NCI-H1105 treated with DMSO at 0.1 percent for 48 hours (cell line): Measurements from ENCODE around the gene BSPRY.
"Not testable (repeated sequence)": the region's sequence is repeated elsewhere in the genome, so short reads cannot be mapped to it uniquely, and the experiment has no call there.

Experiments
- DNase-seq: peaks from one replicate; lab custom pipeline; 2025; lab: John Stamatoyannopoulos, UW

The BSPRY gene

DNA sequence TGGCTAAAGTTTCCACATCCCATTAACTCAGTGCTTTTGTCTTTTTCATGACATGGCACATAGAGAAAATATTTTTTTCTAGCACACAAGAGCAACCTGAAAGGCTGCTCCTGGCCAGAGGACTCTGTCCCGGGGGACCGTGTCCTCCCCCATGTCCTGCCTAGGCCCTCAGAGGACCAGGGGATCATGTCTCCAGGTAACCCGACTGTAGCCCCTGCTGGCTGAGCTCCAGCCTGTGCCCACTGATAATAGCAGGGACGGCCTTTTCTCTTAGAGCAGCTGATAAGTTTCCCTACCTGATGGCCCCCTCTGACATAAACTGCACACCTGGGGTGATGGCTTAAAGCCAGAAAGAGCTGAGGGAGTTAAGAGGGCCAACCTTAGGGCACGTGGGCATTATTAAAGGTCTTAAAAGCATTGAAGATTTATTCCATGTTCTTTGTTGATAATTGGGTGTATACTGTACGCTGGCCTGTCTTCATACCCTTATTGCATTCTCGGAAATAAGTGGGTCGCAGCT, 21.5 kb downstream of the BSPRY start:
- DNase-seq, result peak; percentile 89

DNA sequence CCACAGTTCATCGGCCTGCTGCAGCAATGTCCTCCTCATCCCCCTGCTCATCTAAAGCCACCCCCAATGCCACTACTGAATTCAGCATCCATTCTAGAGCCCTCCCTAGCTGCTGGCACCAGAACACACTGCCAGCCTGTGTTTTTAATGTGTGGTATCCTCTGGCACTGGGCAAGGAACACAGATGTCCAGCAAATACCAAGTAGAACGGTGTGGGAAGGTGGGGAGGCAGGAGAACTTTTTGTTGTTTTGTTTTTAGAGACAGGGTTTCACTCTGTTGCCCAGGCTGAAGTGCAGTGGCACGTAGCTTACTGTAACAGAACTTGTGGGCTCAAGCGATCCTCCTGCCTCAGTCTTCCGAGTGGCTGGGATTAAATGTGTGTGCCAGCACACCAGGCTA, 22.7 kb downstream of the BSPRY start:
- DNase-seq, result no peak

DNA sequence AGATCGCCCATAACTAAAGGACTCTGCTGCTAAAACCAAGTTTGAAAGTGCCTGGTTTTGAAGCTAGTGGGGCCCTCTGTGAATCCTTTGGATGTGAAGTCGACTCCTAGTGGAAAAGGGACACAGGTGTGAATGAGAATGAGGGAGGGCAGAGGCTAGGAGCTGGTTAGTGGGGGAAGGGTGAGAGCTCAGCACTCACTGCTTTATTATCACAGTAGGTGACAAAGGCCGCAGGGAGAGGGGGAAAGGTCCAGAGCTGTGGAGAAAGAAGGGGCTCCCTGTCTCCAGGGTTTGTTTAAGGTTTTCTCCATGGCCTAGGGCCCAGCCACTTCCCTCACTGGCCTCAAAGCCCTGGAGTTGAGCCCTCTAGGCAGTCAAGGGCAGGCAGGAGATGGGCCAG, 23.9 kb downstream of the BSPRY start:
- no peak for DNase-seq

DNA sequence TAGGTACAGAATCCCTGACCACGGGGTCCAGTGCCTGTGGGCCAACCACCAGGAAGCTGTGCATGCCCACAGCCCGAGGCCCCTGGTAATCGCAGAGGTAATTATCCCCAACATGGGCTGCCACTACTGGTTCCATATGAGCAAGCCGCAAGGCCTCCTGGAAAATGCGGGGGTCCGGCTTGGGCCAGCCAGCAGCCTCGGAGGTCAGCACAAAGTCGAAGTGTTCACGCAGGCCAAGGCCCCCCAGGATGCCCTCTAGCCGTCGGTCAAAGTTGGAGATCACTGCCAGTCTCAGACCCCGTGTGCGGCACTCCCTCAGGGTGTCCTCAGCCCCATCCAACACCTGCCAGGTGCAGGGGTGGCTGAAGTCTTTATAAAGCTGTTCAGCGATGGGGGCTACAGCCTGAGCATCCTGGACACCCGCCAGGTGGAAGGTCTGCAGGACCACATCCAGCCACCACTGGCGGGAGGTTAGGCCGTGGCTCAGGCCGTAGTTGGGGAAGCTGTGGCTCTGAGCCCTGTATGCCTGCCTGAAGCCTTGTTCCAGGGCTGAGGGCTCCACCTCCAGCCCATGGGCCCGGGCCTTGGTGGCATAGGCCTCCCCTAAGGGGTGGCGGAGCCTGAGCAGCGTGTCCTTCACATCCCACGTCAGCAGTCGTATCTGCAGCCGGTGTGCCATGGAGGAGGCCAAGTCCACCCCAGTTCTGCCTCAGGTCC, 24.5 kb downstream of the BSPRY start:
- no peak for DNase-seq

DNA sequence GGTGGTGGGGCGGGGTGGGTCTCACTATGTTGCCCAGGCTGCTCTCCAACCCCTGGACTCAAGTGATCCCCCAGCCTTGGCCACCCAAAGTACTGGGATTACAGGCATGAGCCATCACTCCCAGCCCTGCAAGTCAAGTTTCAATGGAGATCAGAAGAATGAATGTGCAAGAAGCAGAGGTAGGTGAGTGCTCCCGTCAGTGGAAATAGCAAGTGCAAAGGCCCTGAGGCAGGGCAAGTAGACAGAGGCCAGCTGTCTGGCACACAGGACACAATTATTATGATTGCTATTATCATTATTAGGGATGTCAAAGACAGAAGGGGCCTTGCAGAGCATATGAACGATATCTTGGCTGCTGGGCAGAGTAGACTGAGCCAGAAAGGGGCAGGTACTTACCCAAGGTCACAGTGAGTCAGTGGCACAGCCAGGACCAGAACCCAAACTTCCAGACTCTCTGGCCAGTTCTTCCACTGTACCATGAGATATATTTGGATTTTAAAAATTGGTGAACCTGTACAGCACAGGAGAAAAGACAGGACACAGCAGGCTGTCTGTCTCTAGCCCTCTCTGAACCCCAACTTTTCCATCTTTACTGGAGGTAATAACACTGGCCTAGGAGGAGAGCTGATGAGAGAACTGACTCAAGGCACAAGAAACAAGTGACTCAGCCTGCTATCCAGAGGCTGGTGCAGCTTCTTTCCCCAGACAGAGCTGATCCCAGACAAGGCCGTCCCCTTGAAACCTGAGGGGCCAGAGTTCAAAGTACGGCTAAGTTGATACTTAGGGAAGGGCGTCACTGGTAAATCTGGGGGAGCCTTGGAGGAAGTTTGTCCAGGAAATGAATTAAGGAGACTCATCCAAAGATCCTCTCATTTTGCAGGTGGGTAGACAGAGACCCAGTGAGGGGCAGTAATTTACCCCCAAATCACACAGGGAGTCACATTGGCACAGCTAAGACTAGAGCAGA, 26.0 kb downstream of the BSPRY start:
- DNase-seq, result no peak

DNA sequence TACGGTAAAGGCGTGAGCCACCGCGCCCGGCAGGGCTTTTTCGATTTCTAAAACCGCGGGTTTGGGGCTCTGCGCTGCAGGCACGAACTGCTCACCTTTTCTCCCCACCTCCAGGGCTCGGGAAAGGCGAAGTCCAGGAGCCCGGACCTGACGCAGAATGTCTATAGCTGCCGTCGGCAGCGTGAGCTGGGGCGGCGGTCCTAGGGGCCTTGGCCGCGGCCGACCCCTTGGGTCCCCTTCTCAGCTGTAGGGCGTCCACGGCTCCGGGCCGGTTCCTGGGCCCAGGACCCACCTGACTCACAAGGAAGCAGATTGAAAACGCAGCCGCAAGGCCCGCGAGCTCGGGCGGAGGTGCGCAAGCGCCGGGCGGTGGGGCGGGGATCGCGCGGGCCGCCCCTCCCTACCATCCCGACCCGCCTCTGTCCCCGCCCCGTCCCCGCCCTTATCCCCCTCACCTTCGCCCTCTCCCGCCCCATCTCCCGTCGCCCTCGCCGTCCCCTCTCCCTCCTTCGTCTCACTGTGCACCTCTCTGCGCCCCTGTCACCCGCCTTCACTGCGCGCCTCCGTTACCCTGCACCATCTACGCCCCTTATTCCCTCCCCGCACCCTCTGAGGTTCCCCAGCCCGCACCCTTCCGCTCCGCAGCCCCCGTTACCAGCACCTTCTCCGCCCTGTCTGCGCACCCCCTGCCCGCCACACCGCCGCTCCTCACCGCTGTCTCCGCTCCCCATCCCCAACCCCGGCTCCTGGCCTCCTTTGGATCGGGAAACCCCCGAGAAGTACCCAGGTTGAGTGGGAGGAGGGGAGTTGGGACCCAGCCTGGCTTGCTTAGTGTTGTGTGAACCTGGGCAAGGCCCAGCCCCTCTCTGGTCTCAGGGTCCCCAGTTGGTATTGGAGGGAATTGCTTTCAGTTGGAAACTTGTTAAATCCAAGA, 27.6 kb downstream of the BSPRY start, which contains the start of gene HDHD3:
TSS of gene HDHD3 (minus strand) at position 353 of the 934 bp plus-strand sequence. CDS start 2,632 bp downstream, outside the sequence.
- peak; percentile 19 for DNase-seq

DNA sequence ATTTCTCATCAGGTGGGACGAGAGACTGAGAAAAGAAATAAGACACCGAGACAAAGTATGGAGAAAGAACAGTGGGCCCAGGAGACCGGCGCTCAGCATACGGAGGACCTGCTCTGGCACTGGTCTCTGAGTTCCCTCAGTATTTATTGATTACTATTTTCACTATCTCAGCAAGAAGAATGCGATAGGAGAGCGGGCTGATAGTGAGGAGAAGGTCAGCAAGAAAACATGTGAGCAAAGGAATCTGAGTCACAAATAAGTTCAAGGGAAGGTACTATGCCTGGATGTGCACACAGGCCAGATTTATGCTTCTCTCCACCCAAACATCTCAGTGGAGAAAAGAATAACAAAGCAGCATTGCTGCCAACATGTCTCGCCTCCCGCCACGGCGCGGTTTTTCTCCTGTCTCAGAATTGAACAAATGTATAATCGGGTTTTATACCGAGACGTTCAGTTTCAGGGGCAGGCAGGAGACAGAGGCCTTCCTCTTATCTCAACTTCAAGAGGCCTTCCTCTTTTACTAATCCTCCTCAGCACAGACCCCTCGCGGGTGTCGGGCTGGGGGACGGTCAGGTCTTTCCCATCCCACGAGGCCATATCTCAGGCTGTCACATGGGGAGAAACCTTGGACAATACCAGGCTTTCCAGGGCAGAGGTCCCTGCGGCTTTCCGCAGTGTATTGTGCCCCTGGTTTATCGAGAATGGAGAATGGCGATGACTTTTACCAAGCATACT, 29.9 kb downstream of the BSPRY start:
- DNase-seq, result not testable (repeated sequence)

DNA sequence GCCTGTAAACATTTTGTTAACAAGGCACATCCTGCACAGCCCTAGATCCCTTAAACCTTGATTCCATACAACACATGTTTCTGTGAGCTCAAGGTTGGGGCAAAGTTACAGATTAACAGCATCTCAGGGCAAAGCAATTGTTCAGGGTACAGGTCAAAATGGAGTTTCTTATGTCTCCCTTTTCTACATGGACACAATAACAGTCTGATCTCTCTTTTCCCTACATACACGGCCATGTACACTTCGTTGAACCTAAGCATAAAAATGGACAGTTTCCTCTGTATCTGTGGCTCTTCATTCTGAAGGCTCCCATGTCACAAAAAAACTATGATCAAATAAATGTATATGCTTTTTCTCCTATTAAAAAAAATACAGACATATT, 30.5 kb downstream of the BSPRY start:
- DNase-seq, result not testable (repeated sequence)

DNA sequence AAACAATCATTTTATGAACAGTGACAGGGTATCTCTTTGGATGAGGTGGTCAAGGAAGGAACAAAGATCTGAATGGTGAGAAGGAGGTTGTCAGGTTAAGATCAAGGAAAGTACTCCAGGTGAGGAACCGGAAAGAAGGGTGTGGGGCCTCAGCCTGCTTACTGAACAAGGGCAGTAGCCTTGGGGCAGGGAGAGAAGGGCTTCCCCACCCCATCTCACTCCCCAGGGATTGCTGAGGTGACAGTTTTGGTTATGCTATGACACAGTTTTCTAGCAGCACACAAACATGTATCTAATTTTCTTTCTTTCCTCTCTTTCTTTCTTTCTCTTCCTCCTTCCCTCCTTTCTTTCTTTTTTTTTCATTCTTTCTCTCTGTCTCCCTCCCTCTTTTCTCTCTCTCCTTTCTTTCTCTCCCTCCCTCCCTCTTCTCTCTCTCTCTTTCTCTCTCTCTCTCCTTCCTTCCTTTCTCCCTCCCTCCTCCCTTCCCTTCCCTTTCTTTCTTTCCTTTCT, 31.6 kb downstream of the BSPRY start:
- DNase-seq, result no peak

DNA sequence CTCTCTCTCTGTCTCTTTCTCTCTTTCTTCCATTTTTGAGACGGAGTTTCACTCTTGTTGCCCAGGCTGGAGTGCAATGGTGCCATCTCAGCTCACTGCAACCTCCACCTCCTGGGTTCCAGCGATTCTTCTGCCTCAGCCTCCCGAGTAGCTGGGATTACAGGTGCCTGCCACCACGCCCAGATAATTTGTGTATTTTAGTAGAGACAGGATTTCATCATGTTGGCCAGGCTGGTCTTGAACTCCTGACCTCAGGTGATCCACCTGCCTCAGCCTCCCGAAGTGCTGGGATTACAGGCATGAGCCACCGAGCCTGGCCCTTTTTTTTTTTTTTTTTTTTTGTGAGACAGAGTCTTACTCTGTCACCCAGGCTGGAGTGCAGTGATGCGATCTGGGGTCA, 32.1 kb downstream of the BSPRY start:
- not testable (repeated sequence) for DNase-seq

DNA sequence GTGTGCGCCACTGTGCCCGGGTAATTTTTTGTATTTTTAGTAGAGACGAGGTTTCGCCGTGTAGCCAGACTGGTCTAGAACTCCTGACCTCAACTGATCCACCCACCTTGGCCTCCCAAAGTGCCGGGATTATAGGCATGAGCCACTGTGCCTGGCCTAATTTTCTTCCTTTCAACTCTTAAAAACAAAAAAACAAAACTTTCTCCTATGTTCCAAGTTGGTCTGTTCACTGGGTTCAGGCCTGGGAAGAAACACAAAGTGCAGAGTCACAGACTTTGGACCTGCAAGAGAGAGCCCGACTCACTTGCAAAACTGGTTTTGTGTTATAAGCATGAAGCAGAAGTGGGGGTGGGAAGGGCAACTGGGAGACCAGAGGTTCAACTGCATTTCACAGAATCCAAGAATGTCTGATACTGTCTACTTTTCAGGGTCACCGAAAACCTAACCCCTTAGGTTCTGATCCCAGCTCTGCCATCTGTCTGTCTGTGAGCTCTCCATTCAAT, 32.6 kb downstream of the BSPRY start:
- DNase-seq, result no peak

DNA sequence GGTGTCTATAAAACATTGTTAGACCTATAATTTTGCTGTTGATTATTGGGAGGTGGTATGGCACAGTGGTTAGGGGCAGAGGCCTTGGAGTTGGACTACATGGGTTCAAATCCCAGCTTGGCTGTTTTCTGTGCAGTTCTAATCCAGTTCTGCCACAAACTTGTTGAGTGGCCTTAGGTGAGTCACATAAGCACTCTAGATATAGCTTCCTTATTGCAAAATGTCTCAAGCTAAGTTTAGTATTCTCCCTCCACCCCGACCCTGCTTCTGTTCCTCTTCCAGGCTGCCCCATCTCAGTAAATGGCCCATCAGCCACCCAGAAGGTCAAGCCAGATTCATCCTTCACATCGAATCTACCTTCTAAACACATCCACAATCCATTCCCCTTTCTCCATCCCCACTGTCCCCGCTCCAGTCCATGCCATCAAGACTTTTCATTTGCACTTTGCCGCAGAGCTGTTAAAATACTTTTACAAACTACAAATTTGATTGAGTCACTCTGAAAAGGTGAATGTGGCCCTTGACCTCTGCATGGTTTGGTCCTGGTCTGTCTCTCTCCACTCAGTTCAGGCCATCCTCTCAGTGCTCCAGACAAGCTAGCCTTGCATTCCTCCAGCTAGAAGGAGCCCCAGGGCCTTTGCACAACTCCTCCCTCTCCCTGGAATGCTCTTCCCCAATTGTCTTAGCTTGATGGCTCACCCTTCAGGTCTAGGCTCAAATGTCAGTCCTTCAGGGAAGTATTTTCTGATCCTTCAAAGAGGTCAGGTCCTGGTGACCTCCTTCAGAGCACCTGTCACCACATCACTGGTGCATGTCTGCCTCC, 37.4 kb downstream of the BSPRY start:
- no peak for DNase-seq

DNA sequence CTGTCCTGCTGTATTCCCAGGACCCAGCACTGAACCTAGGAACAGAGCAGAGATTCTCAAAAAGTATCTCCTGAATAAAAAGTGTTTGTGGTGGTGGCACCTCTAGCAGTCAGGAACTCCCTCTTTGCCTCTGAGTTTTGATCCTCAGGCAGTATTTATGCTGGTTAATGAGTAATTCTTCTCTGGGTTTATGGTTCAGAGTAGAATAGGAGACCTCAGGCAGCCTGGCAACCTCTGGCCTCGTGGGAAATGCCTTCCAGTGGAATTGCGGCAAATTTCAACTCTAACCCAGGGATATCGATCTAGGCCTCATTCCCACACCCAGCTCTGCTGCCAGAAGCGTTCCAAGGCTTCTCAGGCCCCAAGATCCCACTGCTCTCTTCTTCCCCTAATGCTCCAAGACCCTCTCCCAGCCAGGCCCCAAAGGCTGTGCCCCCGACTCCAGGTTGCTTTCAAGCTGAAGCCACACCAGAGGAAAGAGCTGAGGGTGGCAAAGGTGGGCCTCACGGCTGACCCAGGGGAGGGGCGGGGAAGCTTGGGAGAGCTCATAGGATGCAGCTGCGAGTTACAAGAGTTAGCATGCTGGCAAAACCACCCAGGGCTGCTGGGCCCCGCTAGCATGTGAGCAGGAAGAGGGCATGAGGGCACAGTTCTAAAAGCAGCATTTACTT, 38.4 kb downstream of the BSPRY start:
- DNase-seq, result no peak

DNA sequence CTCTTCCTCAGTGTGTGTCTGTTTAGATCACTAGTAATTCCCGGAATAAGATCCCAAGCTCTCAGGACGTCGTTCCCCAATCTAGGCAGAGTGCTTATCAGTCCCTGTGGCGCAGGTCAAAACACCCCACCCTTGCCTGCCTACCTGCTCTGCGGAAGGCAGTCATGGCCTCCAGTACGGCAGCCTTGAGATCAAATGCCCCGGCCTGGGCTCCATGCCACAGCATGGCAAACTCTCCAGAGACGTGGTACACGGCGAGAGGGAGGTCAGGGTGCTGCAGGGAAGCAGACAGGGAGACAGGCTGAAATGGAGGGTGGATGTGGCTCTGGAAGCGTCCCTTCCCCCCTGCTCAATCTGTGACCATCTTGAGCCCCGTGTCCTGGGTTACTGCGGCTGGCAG, 39.5 kb downstream of the BSPRY start:
- no peak for DNase-seq

DNA sequence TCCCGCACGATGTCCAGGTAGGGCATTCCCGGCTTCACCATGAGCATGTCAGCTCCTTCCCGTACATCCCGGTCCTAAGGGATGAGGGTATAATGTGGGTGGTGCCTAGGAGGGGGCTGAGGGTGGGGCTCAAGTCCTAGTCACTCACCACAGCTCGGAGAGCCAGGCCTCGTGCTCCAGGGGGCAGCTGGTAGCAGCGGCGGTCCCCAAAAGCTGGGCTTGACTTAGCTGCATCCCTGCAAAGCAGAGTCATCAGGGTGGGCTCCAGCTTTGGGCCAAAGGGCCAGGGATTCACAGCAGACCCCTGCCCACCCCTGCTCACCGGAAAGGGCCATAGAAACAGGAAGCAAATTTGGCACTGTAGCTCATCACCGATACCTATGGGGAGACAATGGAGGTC, 40.1 kb downstream of the BSPRY start:
- DNase-seq, result no peak

DNA sequence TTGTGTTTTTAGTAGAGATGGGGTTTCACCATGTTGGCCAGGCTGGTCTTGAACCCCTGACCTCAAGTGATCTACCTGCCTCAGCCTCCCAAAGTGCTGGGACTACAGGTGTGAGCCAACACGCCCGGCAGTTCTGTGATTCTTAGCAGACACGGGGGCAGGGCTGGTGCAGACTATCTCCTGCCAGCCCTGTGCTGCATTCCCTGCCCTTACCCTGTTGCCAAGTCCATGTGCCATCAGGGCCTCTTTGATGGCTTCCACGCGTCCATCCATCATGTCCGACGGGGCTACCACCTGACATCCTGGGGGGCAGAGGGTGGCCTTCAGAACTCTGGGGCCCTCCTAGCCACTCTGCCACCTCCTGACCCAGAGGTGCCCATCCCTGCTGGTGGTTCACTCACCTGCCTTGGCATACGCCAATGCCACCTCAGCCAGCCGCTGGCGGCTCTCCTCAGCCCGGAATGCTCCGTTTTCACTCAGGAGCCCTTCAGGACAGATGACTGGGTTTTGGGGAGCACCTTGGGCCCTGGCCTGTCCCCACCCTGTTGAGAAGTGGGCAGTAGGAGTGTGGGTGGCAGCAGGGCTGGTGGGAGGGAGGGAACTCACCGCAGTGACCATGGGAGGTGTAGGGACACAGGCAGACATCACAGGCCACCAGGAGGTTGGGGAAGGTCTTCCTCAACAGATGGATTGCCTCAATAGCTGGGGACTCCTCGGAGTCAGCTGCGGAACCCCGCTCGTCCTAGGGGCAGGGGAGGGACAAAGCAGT, 41.0 kb downstream of the BSPRY start:
- no peak for DNase-seq

DNA sequence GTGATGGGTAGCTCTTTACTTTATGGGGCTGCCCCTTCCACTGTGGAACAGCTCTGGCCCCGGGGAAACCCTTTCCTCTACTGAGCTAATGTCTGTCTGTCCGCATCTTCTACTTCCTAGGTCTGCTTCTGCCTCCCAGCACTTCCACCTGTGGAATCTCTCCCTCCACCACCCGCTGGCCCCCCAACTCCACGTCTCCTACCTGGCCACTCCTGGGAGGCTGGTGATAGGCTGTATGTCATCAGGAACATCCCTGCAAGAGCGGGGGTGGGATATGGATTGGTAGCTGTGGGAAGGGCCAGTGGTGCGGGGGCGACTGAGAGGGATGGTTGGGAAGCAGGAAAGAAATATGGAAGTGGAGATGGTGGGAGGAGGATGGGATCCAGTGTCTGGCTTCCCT, 42.6 kb downstream of the BSPRY start:
- no peak for DNase-seq

DNA sequence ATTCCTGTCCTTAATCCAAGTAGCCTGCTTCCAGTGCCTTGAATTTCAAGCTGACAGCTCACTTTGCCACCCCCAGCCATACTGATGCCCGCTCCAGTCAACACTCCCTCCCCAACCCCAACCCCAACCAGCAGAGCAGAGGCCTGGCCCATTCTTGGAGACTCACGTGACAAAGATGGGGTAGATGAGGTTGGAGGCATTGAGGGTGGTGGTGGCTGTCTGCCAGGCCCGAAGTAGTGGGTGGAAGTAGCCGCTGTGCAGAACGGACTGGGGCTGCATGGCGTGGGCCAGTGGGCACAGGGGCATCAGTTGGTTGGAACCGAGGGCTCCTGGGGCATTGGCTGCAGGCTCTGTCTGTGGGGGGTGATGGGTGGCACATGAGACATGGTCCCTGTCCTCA, 43.9 kb downstream of the BSPRY start:
- DNase-seq, result no peak
